IMR-90 (cell line): ENCODE results near the gene RDH13. TPM values are rescaled to one million over a fixed set of nuclear protein-coding genes. Genes with fewer than 3 reads are reported as not detected.
A peak's percentile ranks its signal among the peaks of the same experiment; 100 is the strongest.

ENCODE experiments used
- ATAC-seq: fragments of 200-7000 bp; cut with Tn5 transposase; 2 replicates; pipeline ENCODE4 v1.9.1; 2020; ENCODE audit warnings: low read depth, mild to moderate bottlenecking, moderate library complexity
- BruUV-seq: library from RNA; stranded (reverse); fragments of 400-500 nt; replicated peaks from 2 replicates; lab custom pipeline; 2021; lab: Mats Ljungman, UMichigan
- CTCF ChIA-PET: fragments of 300-600 bp; formaldehyde crosslinking; extraction: SDS; loops from one replicate; lab custom pipeline; 2021; ENCODE audit warnings: antibody characterized with exemption; lab: Yijun Ruan, JAX
- POLR2A ChIA-PET: fragments of 300-600 bp; sonication (Branson Sonifier 250); formaldehyde crosslinking; loops from one replicate; lab custom pipeline; 2022; ENCODE audit warnings: antibody characterized with exemption; ENCODE audit not compliant: unreplicated experiment; lab: Charles Lee
- DNase-seq: peaks from one replicate; pipeline ENCODE4 v3.0.0; 2013
- H2AFZ ChIP-seq: replicated peaks from 2 replicates; pipeline ENCODE3; 2013; ENCODE audit warnings: low read length, mild to moderate bottlenecking; ENCODE audit not compliant: poor library complexity
- H2AK5ac ChIP-seq: 2 replicates; pipeline ENCODE4 v1.6.1; 2013; ENCODE audit warnings: low read depth, low read length, inconsistent platforms
- H2AK9ac ChIP-seq: replicated peaks from 2 replicates; pipeline ENCODE3; 2013; ENCODE audit warnings: mild to moderate bottlenecking, low read depth, low read length, moderate library complexity; ENCODE audit not compliant: poor library complexity
- H2BK120ac ChIP-seq: 2 replicates; pipeline ENCODE4 v1.6.1; 2013; ENCODE audit warnings: low read depth, low read length, inconsistent platforms
- H2BK15ac ChIP-seq: 3 replicates; pipeline ENCODE4 v1.6.1; 2013; ENCODE audit warnings: low read depth, low read length, inconsistent platforms
- H2BK20ac ChIP-seq: 2 replicates; pipeline ENCODE4 v1.6.1; 2013; ENCODE audit warnings: low read depth, mild to moderate bottlenecking, inconsistent platforms, low read length, moderate library complexity
- H2BK5ac ChIP-seq: 2 replicates; pipeline ENCODE4 v1.6.1; 2013; ENCODE audit warnings: mild to moderate bottlenecking, low read depth, low read length, inconsistent platforms; ENCODE audit not compliant: poor library complexity, severe bottlenecking
- H3K14ac ChIP-seq: replicated peaks from 2 replicates; pipeline ENCODE4 v1.6.1; 2013; ENCODE audit warnings: low read depth, low read length, inconsistent platforms
- H3K18ac ChIP-seq: 2 replicates; pipeline ENCODE4 v1.6.1; 2013; ENCODE audit warnings: low read depth, low read length, control low read depth
- H3K23ac ChIP-seq: 2 replicates; pipeline ENCODE4 v1.6.1; 2013; ENCODE audit warnings: low read depth, low read length, inconsistent platforms
- H3K27ac ChIP-seq: 2 replicates; pipeline ENCODE4 v1.5.1; 2013; ENCODE audit warnings: mild to moderate bottlenecking, control low read depth, low read length; ENCODE audit not compliant: insufficient read depth
- H3K27me3 ChIP-seq: 2 replicates; pipeline ENCODE4 v1.6.1; 2013; ENCODE audit warnings: low read length; ENCODE audit not compliant: control insufficient read depth, insufficient read depth
- H3K36me3 ChIP-seq: 2 replicates; pipeline ENCODE4 v1.6.1; 2013; ENCODE audit warnings: low read length, mixed read lengths; ENCODE audit not compliant: control insufficient read depth, insufficient read depth
- H3K4ac ChIP-seq: 2 replicates; pipeline ENCODE4 v1.6.1; 2013; ENCODE audit warnings: low read depth, low read length, inconsistent platforms
- H3K4me1 ChIP-seq: 2 replicates; pipeline ENCODE4 v1.6.1; 2013; ENCODE audit warnings: low read length, mixed read lengths; ENCODE audit not compliant: control insufficient read depth, insufficient read depth
- H3K4me2 ChIP-seq: 2 replicates; pipeline ENCODE4 v1.6.1; 2013; ENCODE audit warnings: low read depth, mild to moderate bottlenecking, control low read depth, low read length, moderate library complexity
- H3K4me3 ChIP-seq: 2 replicates; pipeline ENCODE4 v1.5.1; 2013; ENCODE audit warnings: low read depth, mild to moderate bottlenecking, control low read depth, low read length, moderate library complexity; ENCODE audit not compliant: insufficient read depth
- H3K56ac ChIP-seq: 2 replicates; pipeline ENCODE4 v1.6.1; 2013; ENCODE audit warnings: low read length, inconsistent platforms; ENCODE audit not compliant: insufficient read depth; ENCODE audit errors: extremely low read depth
- H3K79me1 ChIP-seq, 2 experiments: 2 replicates each; pipeline ENCODE4 v1.6.1; 2013; ENCODE audit warnings: low read length in 2 of 2, inconsistent platforms in 1 of 2, low read depth in 1 of 2
- H3K9ac ChIP-seq: 2 replicates; pipeline ENCODE4 v1.6.1; 2013; ENCODE audit warnings: low read depth, low read length, control low read depth
- H3K9me1 ChIP-seq: 2 replicates; pipeline ENCODE4 v1.6.1; 2013; ENCODE audit warnings: low read length, inconsistent platforms; ENCODE audit not compliant: insufficient read depth
- H3K9me3 ChIP-seq: 2 replicates; pipeline ENCODE4 v1.6.1; 2013; ENCODE audit warnings: low read length; ENCODE audit not compliant: control insufficient read depth, insufficient read depth
- H4K20me1 ChIP-seq: 2 replicates; pipeline ENCODE4 v1.6.1; 2013; ENCODE audit warnings: low read length, inconsistent platforms; ENCODE audit not compliant: insufficient read depth
- H4K5ac ChIP-seq: 2 replicates; pipeline ENCODE4 v1.6.1; 2013; ENCODE audit warnings: mild to moderate bottlenecking, low read depth, low read length, control low read depth
- H4K8ac ChIP-seq, 2 experiments: 2 replicates each; pipeline ENCODE4 v1.6.1; 2013; ENCODE audit warnings: low read depth in 2 of 2, low read length in 2 of 2, control low read depth in 1 of 2, inconsistent platforms in 1 of 2
- H4K91ac ChIP-seq: 2 replicates; pipeline ENCODE4 v1.6.1; 2013; ENCODE audit warnings: low read depth, low read length, inconsistent platforms; ENCODE audit not compliant: insufficient read depth
- BHLHE40 ChIP-seq: fragments of 150-350 bp; IDR thresholded peaks from 2 replicates; pipeline ENCODE4 v1.6.1; 2016; ENCODE audit warnings: mild to moderate bottlenecking, low read depth, low read length
- CEBPB ChIP-seq: IDR thresholded peaks from 2 replicates; pipeline ENCODE4 v1.6.1; 2012; ENCODE audit warnings: low read depth, low read length, improper control_type of control experiment
- CHD1 ChIP-seq: IDR thresholded peaks from 2 replicates; pipeline ENCODE4 v1.6.1; 2012; ENCODE audit warnings: low read depth, low read length, improper control_type of control experiment
- ELK1 ChIP-seq: fragments of 150-350 bp; IDR thresholded peaks from 2 replicates; pipeline ENCODE4 v1.6.1; 2016; ENCODE audit warnings: low read depth, mild to moderate bottlenecking, low read length, moderate library complexity, borderline replicate concordance
- MAFK ChIP-seq: IDR thresholded peaks from 2 replicates; pipeline ENCODE4 v1.6.1; 2012; ENCODE audit warnings: low read depth, low read length, improper control_type of control experiment
- NFE2L2 ChIP-seq: fragments of 150-350 bp; IDR thresholded peaks from 2 replicates; pipeline ENCODE4 v1.6.1; 2016; ENCODE audit warnings: low read depth, mild to moderate bottlenecking, low read length
- POLR2A ChIP-seq: IDR thresholded peaks from 2 replicates; pipeline ENCODE4 v1.6.1; 2012; ENCODE audit warnings: mild to moderate bottlenecking, low read depth, low read length
- RAD21 ChIP-seq: IDR thresholded peaks from 2 replicates; pipeline ENCODE4 v1.6.1; 2012; ENCODE audit warnings: low read length, improper control_type of control experiment
- RCOR1 ChIP-seq: IDR thresholded peaks from 2 replicates; pipeline ENCODE4 v1.6.1; 2012; ENCODE audit warnings: mild to moderate bottlenecking, low read length, improper control_type of control experiment; ENCODE audit not compliant: insufficient replicate concordance
- SMC3 ChIP-seq: fragments of 150-350 bp; IDR thresholded peaks from 2 replicates; pipeline ENCODE4 v1.6.1; 2016; ENCODE audit warnings: low read depth, mild to moderate bottlenecking, antibody characterized with exemption, low read length, moderate library complexity
- USF2 ChIP-seq: fragments of 150-350 bp; IDR thresholded peaks from 2 replicates; pipeline ENCODE4 v1.6.1; 2017; ENCODE audit warnings: mild to moderate bottlenecking, antibody characterized with exemption, low read length, low read depth
- WGBS, 2 experiments: methylation state at CpG; one replicate each; pipeline versions ENCODE4 v1.1.5 to v1.1.7; 2013; ENCODE audit warnings: missing lambda C conversion rate in 2 of 2; ENCODE audit not compliant: insufficient read length in 1 of 2; ENCODE audit errors: extremely low coverage in 2 of 2; 5-methylcytosine and 5-hydroxymethylcytosine counted together
- dilution Hi-C: fragments of 300-500 bp; cut with HindIII; formaldehyde crosslinking; loops from one replicate; pipeline ENCODE4 v1.14.3; 2018; ENCODE audit warnings: low sequenced_read_pairs; ENCODE audit not compliant: unreplicated experiment
- in situ Hi-C: fragments of 300-500 bp; cut with MboI; formaldehyde crosslinking; loops from 3 replicates; pipeline ENCODE4 v1.14.3; 2019; ENCODE audit warnings: low sequenced_read_pairs, inconsistent platforms, mixed read lengths
- intact Hi-C: fragments of 100-400 bp; cut with micrococcal nuclease; formaldehyde crosslinking; loops from 2 replicates; pipeline ENCODE4 v1.10.0; 2022
- polyA plus RNA-seq, 3 experiments: library from polyadenylated mRNA; depleted of rRNA; stranded (reverse); fragments of >200 nt; gene quantifications; 2 replicates each; pipeline ENCODE4 v1.2.3, GENCODE V29; 2012; ENCODE audit warnings: low replicate concordance in 1 of 3
- total RNA-seq: library from RNA; depleted of rRNA; stranded (reverse); fragments of >200 nt; gene quantifications from 2 replicates; pipeline ENCODE4 v1.2.3, GENCODE V29; 2012

The RDH13 gene
- total and polyA plus RNA-seq, 2 of the 4 experiments (the other 2 are of a cell fraction), result 7.5 to 7.8 TPM

GRCh38 chr19:55083004-55083850 is 20.3 kb upstream of the RDH13 start:
- Histone ChIP-seq H4K5ac (no peak overlapping the region), H4K20me1 (peaks cover 23% of the 10 kb centered on the region), H3K27ac (no peak overlapping the region), H3K9ac (no peak overlapping the region), H3K79me1 (peaks cover 0 to 5% of the 10 kb centered on the region in 2 experiments; a peak in 2 of 4 replicates), H3K56ac (no peak overlapping the region), H3K4ac (no peak overlapping the region), H3K36me3 (no peaks in the 10 kb centered on the region), H2AK9ac (peak overlapping the region; percentile 15), H3K9me3 (peaks cover 7% of the 10 kb centered on the region; the same call in 1 of the 2 replicates), H2BK120ac (no peak overlapping the region), H2BK15ac (no peak overlapping the region), H2BK5ac (no peak overlapping the region), H4K8ac (no peak overlapping the region), H3K4me3 (no peak overlapping the region), H3K23ac (no peak overlapping the region), H2AK5ac (no peak overlapping the region), H3K18ac (no peak overlapping the region), H2AFZ (no peak overlapping the region), H4K91ac (no peak overlapping the region), H3K4me1 (peaks cover 16% of the 10 kb centered on the region; the same call in 1 of the 2 replicates), H3K27me3 (peaks cover 57% of the 10 kb centered on the region), H2BK20ac (no peak overlapping the region), H3K4me2 (no peak overlapping the region), H3K14ac (no peak overlapping the region), H3K9me1 (peaks cover 4% of the 10 kb centered on the region)
- in situ Hi-C loops, result no loop called here
- ChIA-PET POLR2A (no interaction called here), CTCF (no interaction called here)
- TF ChIP-seq CHD1 (no peak), BHLHE40 (no peak), NFE2L2 (no peak), SMC3 (no peak), USF2 (no peak), POLR2A (no peak), ELK1 (no peak), MAFK (no peak), RCOR1 (no peak), CEBPB (no peak), RAD21 (no peak)
- dilution Hi-C loops, result no loop called here
- 86% methylated on average over 1 of the region's 42 CpGs; no CpG with 5 or more reads in 1 of the 2 experiments for WGBS, 2 experiments
- ATAC-seq (no peak), DNase-seq (no peak)
- BruUV-seq, result no TSS peak
- intact Hi-C loops, result loop anchor here (10.0 kb wide), 1 partner anchor 618 kb away; the partner anchor contains the start of gene LENG9
